ENCODE results near the gene EML1.

The EML1 gene, protein sequence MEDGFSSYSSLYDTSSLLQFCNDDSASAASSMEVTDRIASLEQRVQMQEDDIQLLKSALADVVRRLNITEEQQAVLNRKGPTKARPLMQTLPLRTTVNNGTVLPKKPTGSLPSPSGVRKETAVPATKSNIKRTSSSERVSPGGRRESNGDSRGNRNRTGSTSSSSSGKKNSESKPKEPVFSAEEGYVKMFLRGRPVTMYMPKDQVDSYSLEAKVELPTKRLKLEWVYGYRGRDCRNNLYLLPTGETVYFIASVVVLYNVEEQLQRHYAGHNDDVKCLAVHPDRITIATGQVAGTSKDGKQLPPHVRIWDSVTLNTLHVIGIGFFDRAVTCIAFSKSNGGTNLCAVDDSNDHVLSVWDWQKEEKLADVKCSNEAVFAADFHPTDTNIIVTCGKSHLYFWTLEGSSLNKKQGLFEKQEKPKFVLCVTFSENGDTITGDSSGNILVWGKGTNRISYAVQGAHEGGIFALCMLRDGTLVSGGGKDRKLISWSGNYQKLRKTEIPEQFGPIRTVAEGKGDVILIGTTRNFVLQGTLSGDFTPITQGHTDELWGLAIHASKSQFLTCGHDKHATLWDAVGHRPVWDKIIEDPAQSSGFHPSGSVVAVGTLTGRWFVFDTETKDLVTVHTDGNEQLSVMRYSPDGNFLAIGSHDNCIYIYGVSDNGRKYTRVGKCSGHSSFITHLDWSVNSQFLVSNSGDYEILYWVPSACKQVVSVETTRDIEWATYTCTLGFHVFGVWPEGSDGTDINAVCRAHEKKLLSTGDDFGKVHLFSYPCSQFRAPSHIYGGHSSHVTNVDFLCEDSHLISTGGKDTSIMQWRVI

DNA sequence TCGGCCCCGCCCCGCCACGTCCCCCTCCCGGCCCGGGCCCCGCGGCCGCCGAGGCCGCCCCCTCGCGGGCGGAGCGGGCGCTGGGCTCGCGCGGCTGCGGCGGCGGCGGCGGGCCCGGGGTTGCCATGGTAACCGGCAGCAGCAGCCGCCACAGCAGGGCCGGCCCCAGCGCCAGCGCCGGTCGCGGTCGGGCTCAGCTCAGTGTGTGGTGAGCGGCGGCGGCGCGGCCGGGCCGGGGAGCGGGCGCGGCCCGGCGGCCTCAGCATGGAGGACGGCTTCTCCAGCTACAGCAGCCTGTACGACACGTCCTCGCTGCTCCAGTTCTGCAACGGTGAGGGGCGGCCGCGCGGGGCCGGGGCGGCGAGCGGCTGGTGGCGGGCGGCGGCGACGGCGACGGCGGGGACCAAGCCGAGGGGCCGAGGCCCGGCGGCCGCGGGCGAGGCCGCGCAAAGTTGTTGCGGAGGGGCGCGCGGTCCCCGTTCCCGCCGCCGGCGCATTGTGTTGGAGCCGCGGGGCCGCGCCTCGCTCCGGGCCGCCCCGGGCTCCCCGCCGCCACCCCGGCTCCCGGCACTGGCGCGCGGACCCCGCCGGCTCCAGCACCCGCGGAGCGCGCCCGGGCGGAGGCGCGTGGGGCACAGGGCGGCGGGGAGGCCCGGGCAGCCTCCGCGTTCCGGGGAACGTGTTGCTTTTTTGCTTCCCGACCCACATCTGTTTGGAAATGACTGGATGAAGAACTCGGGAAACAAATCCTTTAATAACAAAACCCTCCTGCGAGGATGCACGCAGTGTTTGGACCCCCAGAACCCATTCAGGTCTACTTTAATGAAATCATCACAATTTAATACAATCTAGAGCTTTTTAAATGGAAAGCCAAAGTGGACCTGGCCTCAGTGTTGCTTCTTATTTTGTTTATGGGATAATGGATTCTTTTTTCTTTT lies at the start of gene EML1:
EML1 (plus strand) TSS at position 201 of the 938 bp plus-strand sequence; CDS start at position 265, 64 bp downstream.
- peak; percentile 25 for DNase-seq (ENCODE audit: low read depth)

DNA sequence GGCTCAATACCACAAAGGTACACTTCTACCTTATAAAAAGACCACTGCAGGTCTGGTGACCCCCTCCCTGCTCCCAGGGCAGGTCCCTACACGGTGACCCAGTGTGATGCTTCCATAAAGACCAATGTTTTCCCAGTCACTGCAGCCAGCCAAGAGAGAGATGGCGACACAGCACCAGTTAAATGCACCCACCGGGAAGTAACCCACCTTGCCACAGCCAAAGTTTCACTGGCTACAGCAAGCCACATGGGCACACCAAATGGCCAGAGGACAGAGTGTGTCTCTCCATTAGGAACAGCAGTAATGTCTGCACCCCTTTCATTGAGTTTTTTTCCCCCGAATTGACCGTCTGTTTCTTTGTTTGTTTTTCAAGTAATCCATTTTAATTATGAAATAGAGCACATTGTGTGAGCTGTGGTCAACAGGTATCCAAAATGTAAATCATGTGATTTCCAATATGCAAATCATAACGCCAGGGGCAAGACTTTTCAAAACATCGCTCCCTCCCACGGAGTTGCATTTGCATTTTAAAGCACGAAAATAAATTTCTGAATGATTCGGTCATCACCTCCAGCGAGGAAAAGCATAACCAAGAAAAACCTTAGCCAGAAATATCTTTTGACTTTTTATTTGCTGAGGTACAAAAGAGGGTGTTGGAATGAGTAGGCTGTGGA lies 48.9 kb upstream of the EML1 start:
- DNase-seq (ENCODE audit: low read depth) = no peak

DNA sequence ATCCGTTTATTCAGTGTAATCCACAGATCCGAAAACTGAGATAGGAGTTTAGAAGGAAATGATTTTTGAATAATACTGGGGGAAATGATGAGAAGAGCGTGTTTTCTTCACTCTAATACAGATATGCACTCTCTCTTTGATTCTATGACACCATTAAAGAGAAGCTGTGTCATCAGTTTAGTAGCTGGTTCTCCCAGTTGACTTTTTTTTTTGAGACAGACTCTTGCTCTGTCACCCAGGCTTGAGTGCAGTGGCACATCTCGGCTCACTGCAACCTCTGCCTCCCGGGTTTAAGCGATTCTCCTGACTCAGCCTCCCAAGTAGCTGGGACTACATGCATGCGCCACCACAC lies 48.4 kb upstream of the EML1 start:
- no peak for DNase-seq (ENCODE audit: low read depth)

DNA sequence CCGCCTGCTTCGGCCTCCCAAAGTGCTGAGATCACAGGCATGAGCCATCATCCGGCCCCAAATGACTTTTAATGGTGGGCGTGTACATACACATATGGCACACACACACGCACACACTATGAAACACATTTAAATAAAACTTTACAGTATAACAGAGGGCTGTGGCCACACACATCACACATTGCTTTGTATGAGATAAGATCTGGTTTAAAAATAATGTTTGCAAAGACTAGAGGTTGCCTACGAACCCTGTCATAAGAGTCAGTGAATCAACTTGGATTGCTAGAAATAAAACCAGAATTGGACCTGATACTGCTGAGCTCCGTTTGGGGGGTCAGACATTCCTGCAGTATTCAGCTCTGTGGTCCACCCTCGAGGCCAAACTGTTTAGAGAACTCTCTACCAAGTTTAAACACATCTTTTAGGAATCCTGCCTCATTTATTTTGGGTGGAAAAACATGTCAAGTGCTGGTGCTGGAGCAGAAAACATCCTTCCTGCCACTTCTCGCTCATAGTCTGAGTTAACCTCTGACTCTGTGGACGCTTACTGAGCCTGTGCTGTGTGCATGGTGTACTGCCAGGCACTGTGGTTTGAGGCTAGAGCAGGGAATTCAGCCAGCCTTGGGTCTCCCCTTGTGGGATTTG lies 47.8 kb upstream of the EML1 start:
- no peak for DNase-seq (ENCODE audit: low read depth)

DNA sequence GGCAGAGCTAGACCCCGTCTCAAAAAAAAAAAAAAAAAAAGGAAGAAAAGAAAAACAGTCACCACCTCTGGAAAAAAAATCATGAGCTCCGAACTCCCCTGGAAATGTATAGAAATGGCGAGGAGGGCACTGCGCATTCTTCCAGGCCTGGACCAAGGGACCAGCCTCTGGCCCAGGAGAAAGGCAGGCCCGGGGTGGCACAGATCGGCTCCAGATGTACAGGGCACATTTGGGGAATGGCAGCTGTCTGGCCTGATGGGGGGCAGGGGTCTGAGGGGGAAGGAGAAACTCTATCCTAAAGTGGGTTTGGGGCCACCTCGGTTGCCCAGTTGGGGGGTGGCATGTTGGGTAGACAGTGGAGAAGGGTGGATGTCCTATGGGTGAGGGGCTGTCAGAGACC lies 46.0 kb upstream of the EML1 start:
- DNase-seq (ENCODE audit: low read depth) = no peak

DNA sequence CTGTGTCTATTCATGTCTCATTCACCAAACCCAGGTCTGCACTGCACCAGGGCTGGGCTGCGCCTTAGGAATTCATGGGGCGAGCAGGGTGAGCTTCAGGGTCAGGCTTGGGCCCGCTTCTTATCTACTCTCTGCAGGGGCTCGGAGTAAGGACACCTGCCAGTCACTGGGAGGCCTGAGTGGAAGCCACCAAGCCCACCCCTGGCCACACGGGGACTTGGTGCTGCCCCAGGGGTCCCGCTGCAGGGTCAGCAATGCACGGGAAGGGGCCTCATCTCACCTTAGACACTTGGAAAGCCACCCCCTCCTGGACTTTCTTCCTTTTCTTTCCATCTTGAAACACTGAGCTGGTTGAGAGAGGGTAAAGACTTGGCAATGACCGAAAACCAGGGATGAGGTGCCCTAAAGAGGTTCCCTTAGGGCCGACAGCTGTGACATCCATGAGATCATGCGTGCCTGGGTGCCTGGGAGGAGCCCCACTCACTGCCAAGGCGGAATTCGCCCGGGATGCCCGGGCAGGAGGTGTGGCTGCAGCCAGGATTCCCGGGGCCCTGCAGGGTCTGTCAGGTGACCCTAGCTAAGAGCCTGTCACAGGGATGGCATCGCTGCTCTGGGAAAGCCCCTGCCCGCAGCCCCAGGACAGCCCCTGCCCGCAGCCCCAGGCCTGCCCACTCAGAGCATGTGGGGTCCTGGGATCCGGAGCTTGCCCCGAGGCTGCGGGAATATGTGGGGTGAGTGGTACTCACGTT lies 45.5 kb upstream of the EML1 start:
- no peak for DNase-seq (ENCODE audit: low read depth)

DNA sequence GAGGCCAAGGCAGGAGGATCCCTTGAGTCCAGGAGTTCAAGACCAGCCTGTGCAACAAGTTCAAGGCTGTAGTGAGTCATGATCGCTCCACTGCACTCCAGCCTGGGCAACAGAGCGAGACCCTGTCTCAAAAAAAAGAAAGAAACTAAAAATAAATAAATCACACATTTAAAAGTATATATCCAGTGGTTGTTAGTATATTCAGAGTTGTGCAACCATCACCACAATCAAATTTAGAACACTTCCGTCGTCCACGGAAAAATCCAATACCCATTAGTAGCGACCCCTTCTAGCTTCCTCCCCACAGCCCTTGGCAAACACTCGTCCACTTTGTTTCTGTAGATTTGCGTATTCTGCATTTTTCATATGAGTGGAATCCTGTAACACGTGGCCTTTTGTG lies 44.7 kb upstream of the EML1 start:
- DNase-seq (ENCODE audit: low read depth) = no peak

DNA sequence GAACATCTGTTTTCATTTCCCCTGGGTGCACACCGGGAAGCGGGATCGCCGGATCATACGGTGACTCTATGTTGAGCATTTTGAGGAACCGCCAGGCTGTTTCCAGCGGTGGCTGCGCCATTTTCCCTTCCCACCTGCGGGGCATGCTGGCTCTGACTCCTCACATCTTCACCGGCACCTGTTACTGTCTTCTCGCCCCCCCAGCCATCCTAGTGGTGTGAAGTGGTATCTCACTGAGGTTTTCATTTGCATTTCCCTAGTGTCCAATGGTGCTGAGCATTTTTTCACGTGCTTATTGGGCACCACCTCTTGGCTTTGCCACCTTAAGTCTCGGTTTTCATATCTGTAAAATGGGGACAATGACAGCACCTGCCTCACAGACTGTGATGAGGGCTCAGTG lies 44.1 kb upstream of the EML1 start:
- no peak for DNase-seq (ENCODE audit: low read depth)

DNA sequence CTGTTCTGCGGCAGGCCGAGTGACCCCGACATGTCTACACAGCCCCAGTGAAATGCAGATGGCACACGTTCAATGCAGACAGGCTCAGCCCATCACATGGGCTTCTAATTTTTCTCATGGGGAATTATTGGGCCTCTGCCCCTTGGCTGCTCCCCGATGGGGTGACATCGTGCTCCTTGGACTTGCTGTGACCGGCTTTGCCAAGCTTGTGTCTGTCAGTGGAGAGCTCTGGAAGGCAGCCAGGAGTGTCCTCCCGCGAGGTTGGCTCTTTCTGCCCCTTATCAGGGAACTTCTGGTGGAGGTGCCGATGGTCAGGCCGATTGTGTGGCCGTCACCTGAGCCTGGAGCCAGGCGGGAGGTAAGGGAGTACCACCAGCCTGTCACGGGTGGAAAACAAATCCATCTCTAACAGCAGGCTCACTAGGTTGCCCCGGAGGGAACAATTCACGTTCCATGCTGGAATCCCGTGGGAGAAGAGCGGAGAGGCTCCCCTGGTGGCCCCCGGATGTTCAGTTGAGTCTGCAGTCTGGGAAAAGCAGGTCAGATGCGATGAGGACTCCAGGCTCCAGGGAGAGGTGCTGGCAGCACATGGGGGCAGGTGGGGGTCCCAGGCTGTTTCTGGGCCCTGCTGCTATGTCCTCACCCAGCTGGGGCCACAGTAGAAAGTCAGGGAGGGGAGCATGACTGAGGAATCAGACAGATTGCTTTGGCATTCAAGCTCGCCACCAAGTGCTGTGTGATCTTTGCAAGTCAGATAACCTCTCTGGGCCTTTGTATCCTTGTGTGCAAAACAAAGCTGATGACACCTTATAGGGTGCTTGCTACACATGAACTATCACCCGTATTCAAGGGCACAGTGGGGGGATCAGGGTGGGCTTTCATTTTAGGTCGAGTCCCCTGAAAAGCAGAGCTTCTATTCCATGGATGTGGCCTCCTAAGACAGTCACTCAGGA lies 43.2 kb upstream of the EML1 start:
- no peak for DNase-seq (ENCODE audit: low read depth)

DNA sequence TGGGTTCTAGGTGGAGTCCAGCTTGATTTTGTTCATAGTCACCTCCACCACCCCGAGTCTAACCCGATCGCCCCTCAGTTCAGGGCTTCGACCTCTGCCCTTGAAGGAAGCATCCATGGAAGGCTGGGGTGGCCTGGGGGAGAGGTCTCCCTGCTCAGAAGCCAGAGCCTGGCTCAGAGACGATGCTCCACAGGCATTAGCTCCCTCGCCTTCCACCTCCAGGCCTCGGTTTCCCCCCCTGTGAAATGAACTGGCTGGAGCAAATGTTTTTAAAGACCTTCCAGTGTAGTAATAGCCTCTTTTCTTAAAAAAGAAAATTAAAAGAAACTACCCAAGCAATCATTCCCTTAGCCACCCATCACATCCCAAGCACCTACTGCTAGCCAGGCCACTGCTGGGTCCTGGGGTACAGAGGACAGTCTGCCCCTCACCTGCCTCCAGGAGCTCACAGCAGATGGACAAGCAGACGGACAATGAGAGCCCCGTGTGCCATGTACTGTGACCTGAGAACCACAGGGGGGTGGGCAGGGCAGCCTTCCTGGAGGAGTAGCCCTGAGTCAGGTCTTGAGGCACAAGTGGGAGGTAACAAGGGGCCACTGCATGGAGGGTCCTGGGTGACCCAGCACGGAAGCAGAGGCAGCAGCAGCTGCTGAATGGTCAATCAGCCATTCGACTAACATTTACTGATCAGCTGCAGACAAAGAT lies 42.3 kb upstream of the EML1 start:
- no peak for DNase-seq (ENCODE audit: low read depth)

DNA sequence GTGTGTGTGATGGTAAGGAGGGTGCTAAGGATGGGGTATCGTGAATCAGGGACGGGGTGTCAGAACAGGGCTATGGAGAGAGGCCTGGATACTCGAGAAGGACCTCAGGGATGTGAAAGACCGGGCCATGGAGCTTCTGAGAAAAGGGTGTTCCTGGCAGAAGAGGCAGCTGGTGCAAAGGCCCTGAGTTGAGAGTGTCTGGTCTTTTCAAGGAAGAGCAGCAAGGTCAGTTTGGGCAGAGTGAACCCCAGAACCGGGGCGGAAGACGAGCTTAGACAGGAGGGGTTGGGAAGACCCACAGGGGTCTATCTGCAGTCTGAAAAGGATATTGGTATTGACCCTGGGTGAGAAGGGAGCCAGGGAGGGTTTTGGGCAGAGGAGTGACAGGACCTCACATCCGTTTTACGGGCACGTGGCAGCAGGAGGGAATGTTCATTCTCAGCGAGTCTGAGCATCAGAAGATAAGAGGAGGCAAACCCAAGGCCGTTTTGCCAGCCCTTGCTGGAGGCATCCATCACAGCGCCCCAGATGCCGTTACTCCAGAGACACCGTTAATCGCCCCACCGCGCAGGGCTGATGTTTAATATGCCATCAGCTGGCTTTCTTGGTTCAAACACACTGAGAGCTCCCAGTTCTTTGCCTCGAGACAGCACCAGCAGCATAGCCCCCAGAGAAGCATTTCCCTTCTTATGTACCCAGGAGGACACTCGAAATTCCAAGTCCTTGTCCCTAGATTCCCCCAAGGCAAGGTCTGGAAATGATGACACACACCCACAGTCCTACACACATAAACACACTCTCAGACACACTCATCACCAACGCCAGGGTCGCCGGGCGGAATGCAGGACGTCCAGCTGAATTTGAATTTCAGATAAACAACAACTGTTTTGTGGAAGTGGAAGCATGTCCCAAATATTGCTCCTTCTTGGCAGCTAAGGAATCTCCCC lies 41.4 kb upstream of the EML1 start:
- DNase-seq (ENCODE audit: low read depth) = no peak

DNA sequence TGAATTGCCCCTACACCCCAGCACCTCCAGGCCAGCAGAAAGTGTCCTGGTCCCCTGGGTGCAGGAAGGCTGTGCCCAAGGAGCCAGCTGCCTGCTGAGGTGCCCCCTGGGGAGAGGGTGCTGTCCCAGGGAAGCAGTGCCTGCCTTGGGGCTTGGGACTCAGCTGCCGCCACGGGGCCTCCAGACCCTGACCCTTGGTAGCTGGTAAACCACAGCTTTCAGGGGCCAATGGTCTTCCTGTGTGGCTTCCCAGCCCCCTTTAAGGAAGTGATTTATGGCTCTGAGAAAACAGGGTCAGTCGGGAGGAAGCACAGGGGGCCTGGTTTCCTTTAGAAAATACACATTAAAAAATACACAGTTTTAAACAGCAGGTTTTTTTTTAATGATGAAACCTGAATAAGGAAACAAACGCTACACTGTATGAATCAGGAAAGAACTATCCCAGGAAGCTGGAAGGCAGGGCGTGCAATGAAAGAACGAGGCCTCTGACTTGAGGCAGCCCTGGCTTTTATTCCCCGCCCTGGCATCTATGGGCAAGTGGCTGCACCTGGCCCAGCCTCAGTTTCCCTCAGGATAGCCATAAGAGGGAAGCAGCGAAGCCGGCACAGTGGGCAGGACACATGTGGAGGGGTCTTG lies 40.6 kb upstream of the EML1 start:
- DNase-seq (ENCODE audit: low read depth) = no peak

DNA sequence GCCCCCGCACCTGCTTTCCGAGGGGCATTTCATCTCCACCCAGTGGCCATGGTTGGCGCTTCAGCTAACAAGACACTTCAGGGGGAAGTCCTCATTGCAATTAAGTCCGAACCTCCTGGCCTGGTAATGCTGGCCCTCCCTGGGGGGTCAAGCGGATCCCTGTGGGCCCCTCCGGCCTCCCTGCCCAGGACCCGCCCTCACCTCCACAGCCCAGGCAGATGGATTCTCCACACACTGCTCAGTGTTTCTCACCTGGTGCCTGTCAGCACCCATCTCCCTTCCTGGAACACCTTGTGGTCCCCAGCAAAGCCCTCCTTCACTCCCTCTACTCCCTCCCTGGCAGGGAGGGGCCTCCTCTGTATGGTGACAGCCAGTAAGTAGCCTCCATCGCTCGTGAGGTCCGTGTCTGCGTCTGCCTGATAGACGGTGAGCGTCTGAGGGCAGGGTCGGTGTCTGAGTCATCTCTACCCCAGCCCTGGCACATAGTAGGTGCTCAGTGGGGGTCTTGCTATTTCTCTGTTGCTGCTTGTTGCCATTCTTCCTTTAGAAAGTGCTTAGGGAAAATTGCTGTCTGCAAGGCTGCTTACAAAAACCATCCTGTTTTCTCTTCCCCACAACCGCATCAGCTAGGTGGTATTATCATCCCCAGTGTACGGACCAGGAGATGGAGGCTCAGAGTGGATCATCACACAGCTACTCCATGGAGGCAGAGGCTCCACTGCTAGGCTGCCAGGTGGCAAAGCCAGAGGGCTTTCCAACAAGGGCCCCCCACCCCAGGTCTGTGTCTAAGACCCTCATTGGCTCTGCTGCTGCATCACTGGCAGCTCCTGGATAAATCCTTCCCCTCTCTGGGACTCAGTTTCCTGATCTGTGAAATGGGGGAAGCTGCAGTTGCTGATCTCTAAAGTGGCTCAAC lies 39.7 kb upstream of the EML1 start:
- DNase-seq (ENCODE audit: low read depth) = no peak

DNA sequence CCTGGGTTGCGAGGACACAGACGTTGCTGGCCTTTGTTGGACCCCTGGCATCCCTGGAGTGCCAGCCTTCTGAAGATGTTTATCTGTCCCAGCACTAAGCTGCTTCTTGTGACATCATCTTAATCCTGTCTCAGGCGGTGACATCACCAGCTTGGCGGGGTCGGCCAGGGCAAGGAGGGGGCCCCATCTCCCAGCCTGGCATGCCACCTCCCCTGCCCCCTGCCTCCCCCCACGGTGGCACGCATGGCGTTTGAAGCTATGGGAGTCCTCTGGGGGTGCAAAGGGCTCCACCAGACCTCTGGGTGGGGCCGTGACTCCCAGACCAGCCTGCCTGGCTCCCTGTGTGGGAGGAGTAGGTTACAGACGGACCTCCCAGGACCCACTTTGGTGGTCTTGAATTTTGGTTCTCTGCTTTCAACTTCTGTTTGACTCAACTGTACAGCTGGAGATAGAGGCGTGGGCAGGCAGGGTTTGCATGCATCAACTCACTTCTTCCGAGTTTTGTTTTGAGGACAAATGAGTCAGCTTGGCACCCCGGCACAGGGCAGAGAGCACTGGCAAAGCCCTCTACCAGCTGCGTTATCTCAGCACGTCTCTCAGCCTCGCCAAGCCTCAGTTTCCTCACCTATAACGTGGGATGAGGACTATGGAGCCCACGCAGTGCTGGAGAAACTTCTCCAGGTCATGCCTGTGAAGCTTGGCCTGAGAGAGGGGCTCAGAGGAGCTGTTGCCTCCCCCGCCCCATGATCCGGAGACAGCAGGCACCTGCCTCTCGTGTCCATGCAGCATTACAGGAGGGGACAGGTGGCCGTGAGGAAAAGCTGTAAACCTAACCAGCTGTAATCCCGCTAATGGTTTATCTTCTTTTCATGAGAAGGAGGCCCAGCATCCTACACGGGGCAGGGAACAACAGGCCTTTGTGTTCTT lies 38.8 kb upstream of the EML1 start:
- no peak for DNase-seq (ENCODE audit: low read depth)

DNA sequence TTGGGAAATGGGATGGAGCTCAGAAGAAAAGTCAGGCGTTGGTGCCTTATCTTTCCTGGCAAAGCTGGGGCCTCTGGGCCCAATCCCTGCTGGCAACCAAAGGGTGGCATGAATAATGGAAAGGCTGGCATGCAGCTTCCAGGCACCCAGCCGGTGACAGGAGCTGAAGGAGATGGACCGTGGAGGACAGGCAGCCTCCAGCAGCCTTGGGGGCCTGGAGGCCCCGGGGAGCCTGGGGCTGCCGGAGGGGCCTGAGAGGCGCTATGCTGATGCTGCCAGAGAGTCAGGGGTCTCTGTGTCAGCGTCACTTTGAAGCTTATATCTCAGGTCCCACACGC lies 38.2 kb upstream of the EML1 start:
- DNase-seq (ENCODE audit: low read depth) = no peak

All from CMK (cell line).